ENCODE results near the gene FARS2.

The FARS2 gene

GRCh38 chr6:5531853-5532375 is 270.6 kb downstream of the FARS2 start:
- no peak for DNase-seq (ENCODE audit: extremely low spot score)
- no peak for TF ChIP-seq ELF4 (IDR thresholded peaks at IDR 0.05)
- no peak for TF ChIP-seq L3MBTL2 (conservative IDR thresholded peaks at IDR 0.05)
- TF ChIP-seq FOXK2 (IDR thresholded peaks at IDR 0.05) = no peak
- TF ChIP-seq CTBP1 (IDR thresholded peaks at IDR 0.05; ENCODE audit: borderline replicate concordance) = no peak
- ChIA-PET POLR2A (no interaction called here), CTCF (no interaction called here)

GRCh38 chr6:5532941-5533340 is 271.6 kb downstream of the FARS2 start:
- no peak for DNase-seq (ENCODE audit: extremely low spot score)
- TF ChIP-seq CTBP1 (IDR thresholded peaks at IDR 0.05; ENCODE audit: borderline replicate concordance) = no peak
- CTCF ChIA-PET = no interaction called here
- POLR2A ChIA-PET = no interaction called here

- ChIA-PET CTCF (no interaction called here), POLR2A (no interaction called here)
- no peak for TF ChIP-seq SUZ12 (IDR thresholded peaks at IDR 0.05)
- no peak for TF ChIP-seq FOXA1 (IDR thresholded peaks at IDR 0.05)
- TF ChIP-seq ZNF384 (IDR thresholded peaks at IDR 0.05) = no peak
- no peak for TF ChIP-seq FOXM1 (IDR thresholded peaks at IDR 0.05; ENCODE audit: borderline replicate concordance)
- TF ChIP-seq PKNOX1 (IDR thresholded peaks at IDR 0.05) = no peak
- TF ChIP-seq CTBP1 (IDR thresholded peaks at IDR 0.05; ENCODE audit: borderline replicate concordance) = no peak
- no peak for TF ChIP-seq TARDBP (IDR thresholded peaks at IDR 0.05)
- TF ChIP-seq HDGF (IDR thresholded peaks at IDR 0.05; ENCODE audit: borderline replicate concordance) = no peak
- TF ChIP-seq FOXK2 (IDR thresholded peaks at IDR 0.05) = no peak
- TF ChIP-seq BHLHE40 (IDR thresholded peaks at IDR 0.05; ENCODE audit: borderline replicate concordance) = no peak
- TF ChIP-seq LEF1 (IDR thresholded peaks at IDR 0.05; ENCODE audit: borderline replicate concordance) = no peak
- TF ChIP-seq ARNT (IDR thresholded peaks at IDR 0.05) = no peak
- no peak for TF ChIP-seq NFRKB (IDR thresholded peaks at IDR 0.05)
- TF ChIP-seq ELF4 (IDR thresholded peaks at IDR 0.05) = no peak
- TF ChIP-seq SP1 (IDR thresholded peaks at IDR 0.05) = no peak
- no peak for TF ChIP-seq L3MBTL2 (conservative IDR thresholded peaks at IDR 0.05)
- DNase-seq (ENCODE audit: extremely low spot score) = no peak
These were observed 273.3 kb downstream of the FARS2 start for GRCh38 chr6:5534643-5535042.

GRCh38 chr6:5536644-5537043 is 275.3 kb downstream of the FARS2 start:
- TF ChIP-seq BHLHE40 (IDR thresholded peaks at IDR 0.05; ENCODE audit: borderline replicate concordance) (no peak), L3MBTL2 (conservative IDR thresholded peaks at IDR 0.05) (no peak), FOXM1 (IDR thresholded peaks at IDR 0.05; ENCODE audit: borderline replicate concordance) (no peak)
- ChIA-PET POLR2A (no interaction called here), CTCF (no interaction called here)
- DNase-seq (ENCODE audit: extremely low spot score) = no peak

GRCh38 chr6:5537132-5537531 is 275.8 kb downstream of the FARS2 start:
- TF ChIP-seq FOXM1 (IDR thresholded peaks at IDR 0.05; ENCODE audit: borderline replicate concordance) = no peak
- TF ChIP-seq ELF4 (IDR thresholded peaks at IDR 0.05) = no peak
- no peak for TF ChIP-seq CTBP1 (IDR thresholded peaks at IDR 0.05; ENCODE audit: borderline replicate concordance)
- no peak for TF ChIP-seq BHLHE40 (IDR thresholded peaks at IDR 0.05; ENCODE audit: borderline replicate concordance)
- no peak for TF ChIP-seq SUZ12 (IDR thresholded peaks at IDR 0.05)
- TF ChIP-seq FOXK2 (IDR thresholded peaks at IDR 0.05) = no peak
- TF ChIP-seq FOXA1 (IDR thresholded peaks at IDR 0.05) = no peak
- TF ChIP-seq TARDBP (IDR thresholded peaks at IDR 0.05) = no peak
- TF ChIP-seq ZNF384 (IDR thresholded peaks at IDR 0.05) = no peak
- no peak for TF ChIP-seq ARNT (IDR thresholded peaks at IDR 0.05)
- no peak for TF ChIP-seq SP1 (IDR thresholded peaks at IDR 0.05)
- TF ChIP-seq PKNOX1 (IDR thresholded peaks at IDR 0.05) = no peak
- no peak for TF ChIP-seq NFRKB (IDR thresholded peaks at IDR 0.05)
- TF ChIP-seq LEF1 (IDR thresholded peaks at IDR 0.05; ENCODE audit: borderline replicate concordance) = no peak
- no peak for TF ChIP-seq HDGF (IDR thresholded peaks at IDR 0.05; ENCODE audit: borderline replicate concordance)
- no peak for TF ChIP-seq L3MBTL2 (conservative IDR thresholded peaks at IDR 0.05)
- CTCF ChIA-PET = no interaction called here

GRCh38 chr6:5537967-5538366 is 276.7 kb downstream of the FARS2 start:
- POLR2A ChIA-PET = no interaction called here
- DNase-seq (ENCODE audit: extremely low spot score) = no peak
- TF ChIP-seq FOXK2 (IDR thresholded peaks at IDR 0.05) (no peak), SP1 (IDR thresholded peaks at IDR 0.05) (no peak), ZNF384 (IDR thresholded peaks at IDR 0.05) (no peak), ELF4 (IDR thresholded peaks at IDR 0.05) (no peak), BHLHE40 (IDR thresholded peaks at IDR 0.05; ENCODE audit: borderline replicate concordance) (no peak), TARDBP (IDR thresholded peaks at IDR 0.05) (no peak), SUZ12 (IDR thresholded peaks at IDR 0.05) (no peak), PKNOX1 (IDR thresholded peaks at IDR 0.05) (no peak), CTBP1 (IDR thresholded peaks at IDR 0.05; ENCODE audit: borderline replicate concordance) (no peak), FOXM1 (IDR thresholded peaks at IDR 0.05; ENCODE audit: borderline replicate concordance) (no peak), HDGF (IDR thresholded peaks at IDR 0.05; ENCODE audit: borderline replicate concordance) (no peak), NFRKB (IDR thresholded peaks at IDR 0.05) (no peak), FOXA1 (IDR thresholded peaks at IDR 0.05) (no peak), ARNT (IDR thresholded peaks at IDR 0.05) (no peak), L3MBTL2 (conservative IDR thresholded peaks at IDR 0.05) (no peak), LEF1 (IDR thresholded peaks at IDR 0.05; ENCODE audit: borderline replicate concordance) (no peak)
- CTCF ChIA-PET = no interaction called here

More at GRCh38 chr6:5537132-5537531, 275.8 kb downstream of the FARS2 start:
- POLR2A ChIA-PET = no interaction called here
- no peak for DNase-seq (ENCODE audit: extremely low spot score)

GRCh38 chr6:5540370-5540769 is 279.1 kb downstream of the FARS2 start:
- no peak for TF ChIP-seq ELF4 (IDR thresholded peaks at IDR 0.05)
- TF ChIP-seq HDGF (IDR thresholded peaks at IDR 0.05; ENCODE audit: borderline replicate concordance) = no peak
- CTCF ChIA-PET = no interaction called here
- POLR2A ChIA-PET = no interaction called here
- no peak for DNase-seq (ENCODE audit: extremely low spot score)
